Measurements from ENCODE around the gene FEM1B. TPM values are rescaled to one million over a fixed set of nuclear protein-coding genes. Genes with fewer than 3 reads are reported as not detected.

The FEM1B gene
- total and polyA plus RNA-seq, 2 donors (not counting 3 experiments of a cell fraction or from before 2014, with no cell fraction given), result 11.1 to 33.2 TPM

- TF ChIP-seq POLR2A (IDR thresholded peaks at IDR 0.05; ENCODE audit: low read depth, low read length) (no peak), CTCF (IDR thresholded peaks at IDR 0.05; ENCODE audit: extremely low read depth in 1 of 2, insufficient read depth in 1 of 2, low read depth in 1 of 2, low read length in 2 of 2) (no peak), EZH2 (IDR thresholded peaks at IDR 0.05; ENCODE audit: borderline replicate concordance, low read depth, low read length, severe bottlenecking) (no peak), JUN (IDR thresholded peaks at IDR 0.05; ENCODE audit: borderline replicate concordance, insufficient read depth, insufficient read length, low read depth) (no peak), GATA2 (IDR thresholded peaks at IDR 0.05; ENCODE audit: insufficient read depth, insufficient read length, low read depth, low read length) (no peak)
- TF ChIP-seq, protein P1, sequence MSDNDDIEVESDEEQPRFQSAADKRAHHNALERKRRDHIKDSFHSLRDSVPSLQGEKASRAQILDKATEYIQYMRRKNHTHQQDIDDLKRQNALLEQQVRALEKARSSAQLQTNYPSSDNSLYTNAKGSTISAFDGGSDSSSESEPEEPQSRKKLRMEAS (IDR thresholded peaks at IDR 0.05; ENCODE audit: insufficient read depth, insufficient read length), result no peak
- DNase-seq (ENCODE audit: low read depth, low spot score) (no peak), FAIRE-seq (no peak)
- no peak overlapping the region for H3K9ac ChIP-seq (replicated peaks; ENCODE audit: extremely low read depth, insufficient read depth, low read length)
- ChIA-PET POLR2A (no interaction called here), CTCF (interaction anchor here (1.1 to 1.6 kb wide), 2 partner anchors 10 to 20 kb away, joined by 3 to 5 read pairs; no protein-coding TSS in a partner anchor)
- no peak overlapping the region for H3K4me2 ChIP-seq (ENCODE audit: insufficient read depth, low read length)
- intact Hi-C loops (cut with micrococcal nuclease) (no loop called here), dilution Hi-C loops (cut with MboI; ENCODE audit: extremely low pct_ligation_motif_present, low sequenced_read_pairs) (no loop called here)
- no peaks in the 10 kb centered on the region for H3K9me3 ChIP-seq (replicated peaks; ENCODE audit: control insufficient read depth, insufficient read depth, low read length)
- H3K4me3 ChIP-seq (replicated peaks in 1 of 3; ENCODE audit: insufficient read depth in 1 of 3, low read depth in 1 of 3, low read length in 3 of 3), result no peak overlapping the region
- no peaks in the 10 kb centered on the region for H4K20me1 ChIP-seq (replicated peaks; ENCODE audit: control insufficient read depth, extremely low read depth, insufficient read depth, low read length)
- H3K79me2 ChIP-seq (ENCODE audit: control insufficient read depth, insufficient read depth, low read length), result no peaks in the 10 kb centered on the region
- H2AFZ ChIP-seq (ENCODE audit: low read depth, low read length), result no peak overlapping the region
- H3K4me1 ChIP-seq (ENCODE audit: control insufficient read depth, extremely low read depth, insufficient read depth, low read length), result no peaks in the 10 kb centered on the region
- H3K27me3 ChIP-seq (ENCODE audit: control insufficient read depth in 2 of 2, insufficient read depth in 2 of 2, low read length in 2 of 2), result peaks cover 0 to 9% of the 10 kb centered on the region in 2 experiments
- H3K9me1 ChIP-seq (replicated peaks; ENCODE audit: control insufficient read depth, extremely low read depth, insufficient read depth, low read length), result no peaks in the 10 kb centered on the region
- BruUV-seq (replicated peaks), result no TSS peak
- H3K27ac ChIP-seq (ENCODE audit: insufficient read depth, low read depth, low read length), result no peak overlapping the region
- no peaks in the 10 kb centered on the region for H3K36me3 ChIP-seq (ENCODE audit: control insufficient read depth in 2 of 2, extremely low read depth in 1 of 2, insufficient read depth in 2 of 2, low read length in 2 of 2)
Measured at GRCh38 chr15:68326711-68327354, 49.3 kb downstream of the FEM1B start.
